D721Med (cell line): ENCODE results near the gene ST3GAL5.

Experiments used
- DNase-seq: peaks from one replicate; pipeline ENCODE4 v3.0.0; 2011; ENCODE audit warnings: low spot score; ENCODE audit not compliant: insufficient read length
- FAIRE-seq: peaks from 2 replicates; lab custom pipeline; 2011; peaks lifted over from hg19 to GRCh38; lab: Jason Lieb, UNC
- TF ChIP-seq, protein P1 (sequence below): IDR thresholded peaks from 2 replicates; pipeline ENCODE4 v1.5.1; 2012; ENCODE audit warnings: mild to moderate bottlenecking, control low read depth; ENCODE audit not compliant: insufficient read depth; ENCODE audit errors: missing control alignments

Gene ST3GAL5

GRCh38 chr2:85908506-85908905 lies 19.7 kb upstream of the ST3GAL5 start:
- TF ChIP-seq, protein P1, sequence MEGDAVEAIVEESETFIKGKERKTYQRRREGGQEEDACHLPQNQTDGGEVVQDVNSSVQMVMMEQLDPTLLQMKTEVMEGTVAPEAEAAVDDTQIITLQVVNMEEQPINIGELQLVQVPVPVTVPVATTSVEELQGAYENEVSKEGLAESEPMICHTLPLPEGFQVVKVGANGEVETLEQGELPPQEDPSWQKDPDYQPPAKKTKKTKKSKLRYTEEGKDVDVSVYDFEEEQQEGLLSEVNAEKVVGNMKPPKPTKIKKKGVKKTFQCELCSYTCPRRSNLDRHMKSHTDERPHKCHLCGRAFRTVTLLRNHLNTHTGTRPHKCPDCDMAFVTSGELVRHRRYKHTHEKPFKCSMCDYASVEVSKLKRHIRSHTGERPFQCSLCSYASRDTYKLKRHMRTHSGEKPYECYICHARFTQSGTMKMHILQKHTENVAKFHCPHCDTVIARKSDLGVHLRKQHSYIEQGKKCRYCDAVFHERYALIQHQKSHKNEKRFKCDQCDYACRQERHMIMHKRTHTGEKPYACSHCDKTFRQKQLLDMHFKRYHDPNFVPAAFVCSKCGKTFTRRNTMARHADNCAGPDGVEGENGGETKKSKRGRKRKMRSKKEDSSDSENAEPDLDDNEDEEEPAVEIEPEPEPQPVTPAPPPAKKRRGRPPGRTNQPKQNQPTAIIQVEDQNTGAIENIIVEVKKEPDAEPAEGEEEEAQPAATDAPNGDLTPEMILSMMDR = no peak
- no peak for FAIRE-seq
- no peak for DNase-seq

DNA sequence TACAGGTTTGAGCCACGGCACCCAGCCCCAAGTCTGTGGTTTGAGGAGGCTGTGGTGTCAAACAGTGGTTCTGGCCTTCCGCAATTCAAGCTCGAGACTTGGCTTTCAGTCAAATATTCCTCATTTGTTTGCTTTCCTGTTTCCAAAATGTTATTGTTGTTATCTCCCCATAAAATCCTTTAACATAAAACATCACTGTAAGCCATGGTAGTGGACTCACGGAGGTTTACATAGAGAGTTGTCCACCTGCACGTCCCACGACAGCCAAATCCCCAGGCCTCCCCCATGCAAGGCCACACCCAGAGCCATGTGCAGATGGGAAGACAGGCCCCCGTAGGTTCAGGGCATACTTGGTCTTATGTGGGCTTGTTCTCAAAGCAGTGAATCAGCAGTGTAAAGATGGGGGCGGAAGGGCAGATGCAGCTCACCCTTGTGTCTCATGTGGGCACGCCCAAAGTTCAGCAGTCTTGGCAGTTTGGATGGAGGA lies 18.9 kb upstream of the ST3GAL5 start:
- FAIRE-seq (no peak), DNase-seq (no peak)
- TF ChIP-seq, protein P1 = no peak

GRCh38 chr2:85906748-85907147 lies 18.0 kb upstream of the ST3GAL5 start:
- FAIRE-seq = no peak
- DNase-seq = no peak
- TF ChIP-seq, protein P1 = no peak

- TF ChIP-seq, protein P1 = no peak
- FAIRE-seq (no peak), DNase-seq (no peak)
Observed at GRCh38 chr2:85905891-85906290, 17.1 kb upstream of the ST3GAL5 start.

DNA sequence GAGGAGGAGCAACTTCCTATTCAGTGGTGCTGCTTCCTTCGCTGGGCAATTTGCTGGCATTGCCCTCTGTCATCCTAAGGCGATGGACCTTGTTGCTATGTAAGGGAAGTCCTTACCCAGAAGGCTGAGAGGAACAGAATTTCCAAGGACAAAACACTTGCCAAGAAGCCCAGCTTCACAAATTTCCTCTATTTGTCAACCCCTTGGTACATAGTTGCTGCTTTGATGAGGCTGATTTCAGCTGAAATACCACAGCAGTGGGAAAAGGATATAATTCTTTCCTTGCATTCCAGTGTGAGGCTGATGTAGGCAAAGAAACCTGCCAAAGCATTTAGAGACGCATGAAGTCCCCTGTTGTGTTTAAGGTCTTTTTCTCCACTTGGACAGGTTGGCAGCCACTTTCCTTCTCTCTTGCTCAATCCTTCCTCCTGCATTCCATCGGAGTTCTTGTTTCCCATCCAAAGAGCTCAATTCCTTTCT lies 16.4 kb upstream of the ST3GAL5 start:
- FAIRE-seq (no peak), DNase-seq (no peak)
- TF ChIP-seq, protein P1 = no peak

- no peak for DNase-seq
- TF ChIP-seq, protein P1 = no peak
- FAIRE-seq = no peak
Observed at GRCh38 chr2:85903849-85904248, 15.1 kb upstream of the ST3GAL5 start.

DNA sequence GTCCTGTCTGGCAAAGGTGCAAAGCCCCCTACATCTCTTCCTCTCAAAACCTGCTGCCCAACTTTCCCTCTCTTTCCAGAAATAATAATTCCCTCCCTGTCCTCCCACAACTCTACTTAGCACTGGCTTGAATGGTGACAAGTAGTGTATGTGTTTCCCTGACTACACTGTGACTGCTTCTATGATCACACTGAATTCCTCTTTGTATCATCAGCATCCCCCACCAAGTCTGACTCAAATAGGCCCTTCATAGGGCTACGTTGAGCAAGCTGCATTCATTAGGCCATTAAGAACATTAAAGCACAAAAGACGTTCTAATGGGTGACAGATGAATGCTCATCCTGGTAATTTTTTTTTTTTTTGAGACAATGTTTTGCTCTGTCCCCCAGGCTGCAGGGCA lies 13.7 kb upstream of the ST3GAL5 start:
- no peak for FAIRE-seq
- no peak for DNase-seq
- TF ChIP-seq, protein P1 = no peak
